ENCODE measurements around the gene LPP.

The LPP gene

GRCh38 chr3:188662795-188663194 is 508.8 kb downstream of the LPP start:
- DNase-seq: no peak

GRCh38 chr3:188663839-188664238 is 509.9 kb downstream of the LPP start:
- DNase-seq: no peak

GRCh38 chr3:188664795-188665194 is 510.8 kb downstream of the LPP start:
- DNase-seq: no peak

- DNase-seq: no peak
Measured at GRCh38 chr3:188667926-188668325, 514.0 kb downstream of the LPP start.

- DNase-seq: no peak
Measured at GRCh38 chr3:188670446-188670845, 516.5 kb downstream of the LPP start.

GRCh38 chr3:188671971-188672370 is 518.0 kb downstream of the LPP start:
- no peak for DNase-seq

- DNase-seq: no peak
Measured at GRCh38 chr3:188672840-188673239, 518.9 kb downstream of the LPP start.

- DNase-seq: no peak
Measured at GRCh38 chr3:188673646-188674186, 519.8 kb downstream of the LPP start.

- DNase-seq: no peak
Measured at GRCh38 chr3:188674595-188674994, 520.6 kb downstream of the LPP start.

GRCh38 chr3:188677344-188677743 is 523.4 kb downstream of the LPP start:
- DNase-seq: no peak

GRCh38 chr3:188680189-188680588 is 526.2 kb downstream of the LPP start:
- DNase-seq: no peak

- no peak for DNase-seq
Measured at GRCh38 chr3:188680605-188681004, 526.6 kb downstream of the LPP start.

GRCh38 chr3:188682316-188682715 is 528.4 kb downstream of the LPP start:
- DNase-seq: no peak

- no peak for DNase-seq
Measured at GRCh38 chr3:188683032-188683521, 529.1 kb downstream of the LPP start.

GRCh38 chr3:188684276-188684675 is 530.3 kb downstream of the LPP start:
- DNase-seq: no peak

GRCh38 chr3:188685789-188686188 is 531.8 kb downstream of the LPP start:
- DNase-seq: no peak

- no peak for DNase-seq
Measured at GRCh38 chr3:188686324-188686723, 532.4 kb downstream of the LPP start.

- no peak for DNase-seq
Measured at GRCh38 chr3:188687389-188687788, 533.4 kb downstream of the LPP start.

GRCh38 chr3:188689101-188689574 is 535.2 kb downstream of the LPP start:
- no peak for DNase-seq

- DNase-seq: no peak
Measured at GRCh38 chr3:188690064-188690463, 536.1 kb downstream of the LPP start.

- DNase-seq: no peak
Measured at GRCh38 chr3:188691004-188691403, 537.0 kb downstream of the LPP start.

- DNase-seq: no peak
Measured at GRCh38 chr3:188691665-188692064, 537.7 kb downstream of the LPP start.

GRCh38 chr3:188692700-188693099 is 538.7 kb downstream of the LPP start:
- DNase-seq: no peak

- no peak for DNase-seq
Measured at GRCh38 chr3:188693435-188693834, 539.5 kb downstream of the LPP start.

GRCh38 chr3:188695241-188695640 is 541.3 kb downstream of the LPP start:
- DNase-seq: no peak

Measured in NCI-H748 treated with DMSO at 0.1 percent for 48 hours (cell line).